Right ventricle myocardium superior (tissue), 1 donor: Measurements from ENCODE around the gene MARS2. TPM values are rescaled to one million over a fixed set of nuclear protein-coding genes. Genes with fewer than 3 reads are reported as not detected.
"Not testable (repeated sequence)": the region's sequence is repeated elsewhere in the genome, so short reads cannot be mapped to it uniquely, and the experiment has no call there.

ENCODE experiments used
- ATAC-seq: fragments of 200-7000 bp; cut with Tn5 transposase; one replicate; pipeline ENCODE4 v1.9.1; 2020; ENCODE audit warnings: mild to moderate bottlenecking; ENCODE audit not compliant: poor library complexity
- DNase-seq: peaks from one replicate; pipeline ENCODE4 v3.0.0-alpha.2; 2020
- intact Hi-C: fragments of 100-400 bp; cut with DNase I; formaldehyde crosslinking; loops from one replicate; pipeline ENCODE4 v1.11.2; 2022
- total RNA-seq: library from RNA; stranded (reverse); fragmentation: NEBNext Ultra II Directional; extraction: Animal tissue kit (Norgen Biotek cat#: 25700); gene quantifications from one replicate; pipeline ENCODE4 v1.2.1, GENCODE V29; 2021
- donor health status: DM: no; HTN: yes; CAD: no; lungs with severe emphysema.

MARS2 gene
- total RNA-seq, 1 donor from 2014 or later, result 6.6 TPM

- no peak for DNase-seq
- intact Hi-C loops, result loop anchor here (10.0 kb wide), 2 partner anchors 74 to 196 kb away; partner anchors contain the start of gene HSPE1
- no peak for ATAC-seq
Measured at GRCh38 chr2:197700960-197701359, 4.2 kb upstream of the MARS2 start.

GRCh38 chr2:197704434-197705120 is 592 bp upstream of the MARS2 start:
- intact Hi-C loops, result loop anchor here (5.0 to 10.0 kb wide), 4 partner anchors 70 to 593 kb away; partner anchors contain the start of gene HSPE1
- ATAC-seq, result peak; percentile 59
- no peak for DNase-seq

GRCh38 chr2:197705912-197706838 is 1.0 kb downstream of the MARS2 start:
- ATAC-seq (no peak), DNase-seq (peak; percentile 49)
- intact Hi-C loops, result loop anchor here (5.0 to 10.0 kb wide), 4 partner anchors 69 to 591 kb away; partner anchors contain the start of gene HSPE1

GRCh38 chr2:197706839-197707207 is 1.7 kb downstream of the MARS2 start:
- ATAC-seq, result no peak
- intact Hi-C loops, result loop anchor here (5.0 to 10.0 kb wide), 4 partner anchors 68 to 590 kb away; partner anchors contain the start of gene HSPE1

GRCh38 chr2:197707316-197708213 is 2.4 kb downstream of the MARS2 start:
- intact Hi-C loops, result loop anchor here (5.0 to 10.0 kb wide), 4 partner anchors 67 to 590 kb away; partner anchors contain the start of gene HSPE1
- no peak for DNase-seq
- no peak for ATAC-seq

More at GRCh38 chr2:197706839-197707207, 1.7 kb downstream of the MARS2 start:
- DNase-seq, result no peak

GRCh38 chr2:197708331-197708730 is 3.2 kb downstream of the MARS2 start:
- DNase-seq (no peak), ATAC-seq (no peak)
- intact Hi-C loops, result loop anchor here (5.0 to 10.0 kb wide), 4 partner anchors 66 to 589 kb away; partner anchors contain the start of gene HSPE1

GRCh38 chr2:197709140-197709539 is 4.0 kb downstream of the MARS2 start:
- not testable (repeated sequence) for DNase-seq
- intact Hi-C loops, result loop anchor here (5.0 to 10.0 kb wide), 4 partner anchors 66 to 588 kb away; partner anchors contain the start of gene HSPE1

GRCh38 chr2:197710424-197711042 is 5.4 kb downstream of the MARS2 start:
- intact Hi-C loops, result no loop called here
- no peak for DNase-seq
- ATAC-seq, result no peak

More at GRCh38 chr2:197709140-197709539, 4.0 kb downstream of the MARS2 start:
- ATAC-seq, result not testable (repeated sequence)

- intact Hi-C loops, result no loop called here
- DNase-seq (no peak), ATAC-seq (no peak)
Measured at GRCh38 chr2:197711578-197711977, 6.4 kb downstream of the MARS2 start.

- no peak for DNase-seq
- intact Hi-C loops, result no loop called here
Measured at GRCh38 chr2:197713271-197713670, 8.1 kb downstream of the MARS2 start.

GRCh38 chr2:197717863-197718262 is 12.7 kb downstream of the MARS2 start:
- DNase-seq, result no peak
- no peak for ATAC-seq
- intact Hi-C loops, result no loop called here

More at GRCh38 chr2:197713271-197713670, 8.1 kb downstream of the MARS2 start:
- no peak for ATAC-seq

GRCh38 chr2:197727011-197727410 is 21.8 kb downstream of the MARS2 start:
- no peak for ATAC-seq
- intact Hi-C loops, result no loop called here

GRCh38 chr2:197728555-197729544 is 23.7 kb downstream of the MARS2 start:
- DNase-seq, ATAC-seq, intact Hi-C loops: not testable (repeated sequence)

More at GRCh38 chr2:197727011-197727410, 21.8 kb downstream of the MARS2 start:
- no peak for DNase-seq

- ATAC-seq, result no peak
- intact Hi-C loops, result no loop called here
Measured at GRCh38 chr2:197740200-197740599, 35.0 kb downstream of the MARS2 start.

More at GRCh38 chr2:197740200-197740599, 35.0 kb downstream of the MARS2 start:
- DNase-seq, result no peak
